Lung microvascular endothelial cell (primary cell): ENCODE data around the gene POM121C. TPM values are rescaled to one million over a fixed set of nuclear protein-coding genes. Genes with fewer than 3 reads are reported as not detected.
"Not testable (repeated sequence)": the region's sequence is repeated elsewhere in the genome, so short reads cannot be mapped to it uniquely, and the experiment has no call there.

Source experiments
- DNase-seq, 2 donors: peaks; one replicate each; pipeline versions ENCODE4 v3.0.0 to v3.0.0-alpha.2; 2010; ENCODE audit warnings: low read depth in 2 of 2
- total RNA-seq: library from RNA; depleted of rRNA; stranded (reverse); fragments of >200 nt; gene quantifications from 2 replicates; pipeline ENCODE4 v1.2.1, GENCODE V29; 2014

The POM121C gene
- total RNA-seq, 1 donor from 2014 or later = 6.2 TPM

DNA sequence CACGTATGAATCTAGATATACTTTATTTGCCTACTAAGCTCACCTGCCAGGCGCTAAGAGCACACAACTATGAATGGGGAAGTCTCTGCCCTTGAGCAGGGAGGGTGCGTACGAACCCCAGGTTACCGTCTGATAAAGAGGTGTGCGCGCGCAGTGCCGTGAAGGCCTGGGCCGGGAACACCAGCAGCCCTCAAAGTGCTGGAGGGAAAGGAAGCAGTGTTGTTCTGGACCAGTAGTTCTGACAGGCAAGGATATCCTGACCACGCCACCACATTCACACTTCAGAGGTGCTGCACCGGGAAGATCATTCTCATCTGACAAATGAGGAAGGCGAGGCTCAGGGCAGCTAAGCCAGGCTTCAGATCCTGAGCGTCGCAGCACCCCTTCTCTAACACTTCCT, 62.6 kb downstream of the POM121C start:
- DNase-seq = not testable (repeated sequence)

DNA sequence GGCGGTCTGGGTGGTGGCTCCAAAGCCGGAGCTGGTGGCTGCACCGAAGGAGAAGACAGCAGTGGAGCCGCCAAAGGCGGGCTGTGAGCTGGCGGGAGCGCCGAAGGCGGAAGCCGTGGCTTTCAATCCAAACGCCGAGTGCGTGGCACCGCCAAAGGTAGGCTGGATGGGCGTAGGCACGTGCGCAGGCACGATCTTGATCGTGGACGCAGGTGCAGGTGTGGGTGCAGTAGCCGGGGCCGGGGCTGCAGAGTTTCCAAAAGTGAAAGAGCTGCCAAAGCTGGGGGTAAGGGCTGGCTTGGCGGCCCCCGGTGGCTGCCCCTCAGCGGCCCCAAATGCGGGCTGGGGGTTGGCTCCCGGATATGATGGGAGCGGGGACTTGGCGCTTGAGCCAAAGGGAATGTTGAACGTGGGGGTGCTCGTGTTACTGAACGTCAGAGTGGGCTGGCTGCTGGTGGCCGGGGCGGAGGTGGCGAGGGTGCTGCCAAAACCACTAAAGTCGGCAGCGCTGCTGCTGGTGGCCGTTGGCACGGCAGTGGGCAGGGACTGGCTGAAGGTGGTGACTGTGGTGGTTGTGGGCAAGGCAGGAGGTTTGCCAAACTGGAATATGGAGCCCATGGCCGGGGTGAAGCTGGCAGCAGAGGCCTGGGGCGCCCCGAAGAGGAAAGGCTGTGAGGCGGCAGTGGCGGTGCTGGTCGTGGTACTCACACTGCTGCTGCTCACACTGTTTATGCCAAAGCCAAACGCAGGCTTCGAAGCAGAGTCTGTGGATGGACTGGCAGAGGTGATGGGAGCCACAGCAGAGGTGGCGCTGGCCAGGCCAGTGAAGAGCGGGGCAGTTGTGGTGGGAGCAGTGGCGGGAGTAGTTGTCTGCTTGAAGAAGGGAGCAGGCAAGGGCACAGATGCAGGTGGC, 64.0 kb downstream of the POM121C start:
- DNase-seq = not testable (repeated sequence)

DNA sequence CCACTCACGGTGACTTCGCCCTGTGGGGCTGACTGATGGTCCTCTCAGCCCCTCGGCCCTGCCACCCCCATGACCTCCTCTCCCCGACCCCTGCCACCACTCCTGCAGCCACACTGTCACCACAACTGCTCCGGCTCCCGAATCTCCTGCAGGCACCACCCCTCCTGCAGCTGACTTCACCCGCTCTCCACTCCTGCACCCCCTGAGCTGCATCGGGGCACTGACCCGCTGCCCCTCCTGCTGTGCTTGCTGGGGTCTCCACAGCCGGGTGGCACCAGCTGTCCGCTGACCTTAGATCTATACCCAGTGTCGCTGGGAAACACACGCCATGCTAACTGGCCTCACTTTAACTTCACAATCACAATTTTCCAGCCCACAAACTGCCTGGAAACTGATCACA, 65.9 kb downstream of the POM121C start:
- not testable (repeated sequence) for DNase-seq

DNA sequence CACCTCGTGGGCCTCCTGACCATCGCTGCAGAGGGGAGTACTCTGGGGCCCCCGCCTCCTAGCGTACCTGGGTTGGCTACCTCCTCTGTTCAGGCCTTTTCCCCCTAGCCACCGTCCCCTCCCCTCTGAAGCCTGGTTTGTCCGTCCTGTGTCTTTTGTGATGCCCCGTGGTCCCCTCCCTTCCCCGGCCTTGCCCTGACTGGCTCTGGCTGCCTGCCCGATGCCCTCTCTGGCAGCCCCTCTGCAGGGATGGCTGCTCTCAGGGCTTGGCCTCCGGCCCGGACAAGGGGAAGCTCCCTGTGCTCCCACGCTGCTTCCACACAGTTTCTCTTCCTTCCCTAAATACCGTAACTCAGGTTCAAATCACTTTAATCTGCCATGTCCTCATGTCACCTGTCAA, 66.4 kb downstream of the POM121C start:
- peak in 1 of 2 donors; percentile 37 for DNase-seq

DNA sequence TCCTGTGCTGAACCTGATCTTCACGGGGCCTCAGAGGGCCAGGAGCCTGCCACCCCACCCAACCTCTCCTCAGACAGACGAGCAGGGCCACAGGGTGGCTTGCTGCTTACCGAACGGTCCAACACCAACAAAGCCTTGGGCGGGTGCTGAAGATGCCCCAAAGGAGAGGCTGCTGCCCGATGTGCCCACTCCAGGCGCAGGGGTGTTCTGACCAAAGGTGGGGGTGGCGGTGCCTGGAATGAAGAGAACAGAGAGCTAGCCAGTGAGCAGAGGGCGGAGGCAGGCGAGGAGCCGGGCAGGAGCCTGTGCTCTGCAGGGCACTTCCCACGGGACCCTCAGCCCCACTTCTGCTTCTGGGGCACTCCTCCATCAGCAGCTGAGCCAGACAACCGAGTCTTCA, 66.9 kb downstream of the POM121C start:
- DNase-seq = not testable (repeated sequence)

DNA sequence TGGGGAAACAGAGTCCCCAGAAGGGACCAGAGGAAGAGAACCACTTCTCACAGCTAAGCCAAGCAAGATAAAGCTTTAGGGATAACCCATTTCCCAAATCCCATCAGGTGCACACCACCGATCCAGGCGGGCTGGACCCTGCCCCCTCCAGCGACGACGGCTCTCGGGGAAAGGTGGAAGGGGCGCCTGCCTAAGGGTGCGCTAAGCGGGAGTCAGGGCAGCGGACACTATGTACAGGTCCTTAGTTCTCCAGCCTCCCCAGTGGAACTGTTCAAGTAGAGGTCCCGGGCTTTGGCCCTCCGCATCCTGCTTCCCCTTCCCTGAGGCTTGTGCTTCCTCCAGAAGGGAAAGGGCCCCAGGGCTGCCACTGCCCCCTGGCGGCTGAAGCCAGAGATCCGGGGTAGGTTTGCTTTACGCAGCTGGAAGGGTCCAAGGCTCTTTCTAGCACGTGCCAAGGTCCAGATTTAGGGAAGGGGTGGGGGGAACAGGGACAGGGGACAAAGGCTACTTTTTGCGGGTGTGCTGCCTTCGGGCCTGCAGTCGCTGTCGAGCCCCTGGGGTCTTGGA, 67.7 kb downstream of the POM121C start:
- not testable (repeated sequence) for DNase-seq

DNA sequence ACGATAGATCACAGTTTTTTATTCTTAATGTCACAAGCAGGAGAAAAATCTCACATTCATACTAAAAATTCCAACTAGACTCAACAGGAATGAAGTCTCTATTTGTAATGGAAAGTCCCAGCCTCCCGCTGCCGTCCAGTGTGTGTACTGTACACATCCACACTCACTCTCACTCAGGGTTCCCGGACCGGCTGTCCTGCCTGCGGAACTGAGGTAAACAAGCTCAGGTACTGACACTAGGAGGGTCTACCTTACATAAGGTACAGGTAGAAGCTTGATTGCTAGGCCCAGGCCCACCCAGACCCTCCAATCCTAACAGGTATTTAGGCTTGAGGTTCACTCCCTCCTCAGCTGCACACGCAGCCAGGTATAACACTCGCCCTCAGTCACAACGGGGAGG, 69.3 kb downstream of the POM121C start:
- DNase-seq = not testable (repeated sequence)

DNA sequence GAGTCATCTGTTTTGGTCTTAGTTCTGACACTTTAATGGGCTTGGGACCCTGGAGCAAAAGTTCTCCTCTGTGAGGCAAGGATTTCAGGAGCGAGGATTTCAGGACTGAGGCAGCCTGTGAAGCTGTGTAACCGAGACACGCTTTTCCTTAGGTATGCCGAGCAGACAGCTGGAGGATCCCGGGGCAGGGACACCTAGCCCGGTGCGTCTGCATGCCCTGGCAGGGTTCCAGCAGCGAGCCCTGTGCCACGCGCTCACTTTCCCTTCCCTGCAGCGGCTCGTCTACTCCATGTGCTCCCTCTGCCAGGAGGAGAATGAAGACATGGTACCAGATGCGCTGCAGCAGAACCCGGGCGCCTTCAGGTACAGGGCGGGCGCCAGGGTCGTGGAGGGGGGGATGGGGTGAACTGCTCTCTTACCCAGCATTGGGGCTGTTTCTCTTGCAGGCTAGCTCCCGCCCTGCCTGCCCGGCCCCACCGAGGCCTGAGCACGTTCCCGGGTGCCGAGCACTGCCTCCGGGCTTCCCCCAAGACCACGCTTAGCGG, 70.2 kb downstream of the POM121C start:
- not testable (repeated sequence) for DNase-seq

DNA sequence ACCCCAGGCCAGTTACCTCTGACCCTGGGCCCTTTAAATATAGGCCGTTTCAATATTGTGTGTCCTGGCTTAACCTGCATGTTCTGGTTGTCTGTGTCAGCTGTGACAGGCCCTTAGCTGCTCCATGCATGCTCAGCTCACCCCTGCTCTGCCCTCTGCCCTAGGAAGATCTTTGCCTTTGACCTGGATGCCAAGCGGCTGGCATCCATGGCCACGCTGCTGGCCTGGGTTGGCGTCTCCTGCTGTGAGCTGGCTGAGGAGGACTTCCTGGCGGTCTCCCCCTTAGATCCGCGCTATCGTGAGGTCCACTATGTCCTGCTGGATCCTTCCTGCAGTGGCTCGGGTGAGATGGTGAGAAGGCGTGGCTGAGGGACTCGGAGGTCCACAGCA, 70.7 kb downstream of the POM121C start:
- DNase-seq = not testable (repeated sequence)

DNA sequence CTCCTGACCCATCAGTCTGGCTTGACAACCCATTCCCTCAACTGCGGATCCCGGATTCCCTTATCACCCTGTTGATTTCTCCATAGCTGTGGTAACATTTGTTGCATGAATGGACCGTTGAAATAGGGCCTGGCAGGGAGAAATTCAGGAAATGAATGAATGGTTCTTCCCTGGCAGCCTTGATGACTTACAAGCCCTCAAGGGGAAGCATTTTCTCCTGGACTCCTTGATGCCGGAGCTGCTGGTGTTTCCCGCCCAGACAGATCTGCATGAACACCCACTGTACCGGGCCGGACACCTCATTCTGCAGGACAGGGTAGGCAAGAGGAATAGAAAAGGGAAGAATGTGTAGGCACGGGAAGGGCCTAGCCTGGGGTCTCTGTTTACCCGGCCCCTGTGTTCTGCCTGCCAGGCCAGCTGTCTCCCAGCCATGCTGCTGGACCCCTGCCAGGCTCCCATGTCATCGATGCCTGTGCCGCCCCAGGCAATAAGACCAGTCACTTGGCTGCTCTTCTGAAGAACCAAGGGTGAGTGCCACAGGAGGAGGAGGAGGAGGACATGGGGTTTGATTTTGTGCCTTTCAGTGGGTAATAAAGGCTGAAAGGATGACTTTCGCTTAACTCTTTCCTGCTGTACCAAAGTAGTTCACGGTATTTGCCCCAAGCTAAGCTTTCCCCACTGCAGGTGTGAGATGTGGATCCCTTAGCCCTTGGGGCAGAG, 71.2 kb downstream of the POM121C start:
- DNase-seq = not testable (repeated sequence)

DNA sequence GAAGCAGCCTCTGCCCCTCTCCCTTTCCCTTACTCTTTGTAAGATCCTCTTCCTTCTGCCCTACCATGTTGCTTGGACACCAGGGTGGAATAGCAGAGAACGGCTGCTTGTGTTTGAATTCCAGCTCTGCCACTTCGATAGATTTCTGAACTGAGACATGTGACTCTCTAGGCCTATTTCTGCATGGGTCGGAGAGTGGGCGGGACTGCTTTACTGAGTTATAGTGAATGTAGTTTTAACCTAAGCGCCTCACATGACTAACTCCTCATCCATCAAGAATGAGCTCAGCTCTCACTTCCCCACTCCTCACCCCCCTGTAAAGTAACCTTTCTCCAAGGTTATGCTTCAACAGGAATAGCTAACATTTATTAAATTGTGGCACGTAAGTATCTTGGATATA, 71.9 kb downstream of the POM121C start:
- DNase-seq = not testable (repeated sequence)

DNA sequence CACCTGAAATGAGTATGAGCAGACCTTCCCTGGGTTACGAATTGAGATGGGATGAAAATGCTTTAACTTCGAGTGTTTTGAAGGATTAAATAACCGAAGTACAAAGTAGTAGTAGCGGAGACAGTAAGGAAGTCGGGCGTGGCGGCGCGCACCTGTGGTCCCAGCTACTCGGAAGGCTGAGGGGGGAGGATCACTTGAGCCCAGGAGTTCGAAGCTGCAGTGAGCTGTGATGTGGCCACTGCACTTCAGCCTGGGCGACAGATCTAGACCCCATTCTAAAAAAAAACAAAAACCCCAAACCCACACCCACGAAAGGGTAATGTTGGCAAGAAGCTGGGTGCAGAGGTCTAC, 75.3 kb downstream of the POM121C start:
- not testable (repeated sequence) for DNase-seq

DNA sequence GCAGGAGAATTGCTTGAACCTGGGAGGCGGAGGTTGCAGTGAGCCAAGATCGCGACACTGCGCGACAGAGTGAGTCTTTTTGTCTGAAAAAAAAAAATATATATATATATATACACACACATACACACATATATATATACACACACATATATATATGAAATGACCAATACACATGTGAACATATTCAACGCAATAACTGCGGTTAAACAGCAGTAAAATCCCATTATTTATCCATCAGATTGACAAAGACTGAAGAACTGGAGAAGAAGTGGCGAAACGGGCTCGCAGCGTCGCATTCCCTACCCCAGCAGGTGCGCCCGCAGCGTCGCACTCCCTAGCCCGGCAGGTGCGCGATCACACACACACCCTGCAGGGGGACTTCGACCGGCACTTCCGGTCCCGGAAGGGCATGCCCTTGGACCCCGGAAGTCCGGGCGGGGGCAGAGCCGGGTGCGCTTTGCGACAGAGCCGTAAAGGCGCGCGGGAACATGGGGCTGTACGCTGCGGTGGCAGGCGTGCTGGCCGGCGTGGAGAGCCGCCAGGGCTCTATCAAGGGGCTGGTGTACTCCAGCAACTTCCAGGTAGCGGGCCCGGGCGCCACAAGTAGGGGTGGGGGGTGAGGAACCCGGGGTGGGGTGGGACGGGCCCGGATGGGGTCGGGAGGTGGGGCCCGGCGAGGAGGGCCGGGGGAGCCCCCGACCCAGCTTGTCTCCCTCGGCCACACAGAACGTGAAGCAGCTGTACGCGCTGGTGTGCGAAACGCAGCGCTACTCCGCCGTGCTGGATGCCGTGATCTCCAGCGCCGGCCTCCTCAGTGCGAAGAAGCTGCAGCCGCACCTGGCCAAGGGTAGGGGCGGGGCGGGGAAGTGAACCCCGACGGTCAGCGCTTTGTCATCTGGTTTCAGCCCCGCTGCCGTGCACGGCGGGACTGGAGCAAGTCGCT, 75.9 kb downstream of the POM121C start:
- not testable (repeated sequence) for DNase-seq

DNA sequence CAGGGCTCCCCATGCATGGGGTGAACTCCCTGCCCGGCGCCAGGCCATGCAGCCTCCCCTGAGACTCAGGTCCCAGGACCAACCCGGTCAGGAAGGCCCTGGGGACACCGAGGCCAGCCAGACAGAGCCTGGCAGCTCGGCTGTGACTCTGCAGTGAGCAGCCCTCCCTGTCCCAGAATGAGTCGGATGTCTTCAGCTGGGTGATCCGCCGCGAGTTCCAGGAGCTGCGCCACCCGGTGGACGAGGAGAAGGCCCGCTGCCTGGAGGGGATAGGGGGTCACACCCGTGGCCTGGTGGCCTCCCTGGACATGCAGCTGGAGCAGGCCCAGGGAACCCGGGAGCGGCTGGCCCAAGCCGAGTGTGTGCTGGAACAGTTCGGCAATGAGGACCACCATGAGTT, 81.4 kb downstream of the POM121C start:
- DNase-seq = not testable (repeated sequence)

DNA sequence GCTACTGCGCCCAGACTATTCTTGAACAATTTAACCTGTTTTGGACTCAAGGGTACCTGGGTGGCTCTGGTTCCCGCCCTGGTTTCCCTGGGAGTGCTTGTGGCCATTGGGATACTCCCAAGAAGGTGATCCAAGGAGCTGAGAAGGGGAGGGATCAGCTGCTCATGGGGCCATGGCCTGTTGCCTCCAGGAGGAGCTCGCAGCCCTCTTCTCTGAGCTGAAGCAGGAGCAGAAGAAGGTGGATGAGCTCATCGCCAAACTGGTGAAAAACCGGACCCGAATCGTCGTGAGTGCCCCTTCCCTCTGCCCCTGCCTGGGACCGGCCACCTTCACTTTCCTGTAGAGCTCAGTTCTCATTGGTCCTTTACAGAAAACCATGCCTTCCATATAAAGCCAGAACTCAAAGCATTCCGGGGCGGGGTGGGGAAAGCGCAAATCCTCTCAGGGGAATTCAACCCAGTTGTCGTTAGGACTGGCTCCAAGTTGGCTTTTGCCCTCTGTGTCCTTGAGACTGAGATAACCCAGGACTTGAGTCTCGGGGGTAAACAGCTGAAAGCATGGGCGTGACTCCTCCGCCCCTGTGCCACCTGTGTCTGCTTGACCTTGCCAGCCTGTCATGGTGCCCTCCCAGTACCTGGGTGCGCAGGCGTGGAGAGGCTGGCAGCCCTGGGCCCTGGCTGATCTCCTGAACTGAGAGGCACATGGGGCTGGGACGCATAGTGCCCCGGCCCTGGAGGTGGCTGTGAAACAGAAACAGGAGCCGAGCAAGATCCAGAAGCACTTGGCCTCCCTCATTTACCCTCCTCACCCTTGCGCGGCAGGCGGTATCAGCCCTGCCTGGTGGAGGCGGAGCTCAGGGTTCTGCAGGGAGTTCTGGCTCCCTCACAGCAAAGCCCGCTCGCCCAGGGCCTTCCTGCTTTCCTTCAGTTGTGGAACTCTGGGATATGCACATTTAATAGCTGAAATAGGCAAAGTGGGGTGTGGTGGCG, 82.3 kb downstream of the POM121C start:
- DNase-seq = not testable (repeated sequence)

DNA sequence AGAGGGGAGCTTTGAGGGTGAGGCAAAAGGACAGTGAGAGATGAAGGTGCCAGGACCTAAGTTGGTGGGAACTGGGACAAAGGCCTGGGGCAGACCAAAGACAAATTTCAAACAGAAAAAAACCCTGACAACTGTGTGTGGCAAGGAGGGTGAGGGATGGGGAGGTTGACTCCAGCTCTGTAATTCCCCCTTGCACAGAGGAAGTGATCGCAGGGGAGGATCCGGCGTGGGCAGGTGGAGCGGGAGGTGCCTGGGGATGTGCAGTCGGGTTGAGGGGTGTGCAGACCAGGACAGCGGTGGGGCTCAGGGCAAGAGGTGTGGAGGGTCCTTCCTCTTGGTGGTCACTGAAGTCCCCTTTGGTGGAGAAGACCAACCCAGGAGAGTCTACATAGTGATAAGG, 85.5 kb downstream of the POM121C start:
- DNase-seq = not testable (repeated sequence)

DNA sequence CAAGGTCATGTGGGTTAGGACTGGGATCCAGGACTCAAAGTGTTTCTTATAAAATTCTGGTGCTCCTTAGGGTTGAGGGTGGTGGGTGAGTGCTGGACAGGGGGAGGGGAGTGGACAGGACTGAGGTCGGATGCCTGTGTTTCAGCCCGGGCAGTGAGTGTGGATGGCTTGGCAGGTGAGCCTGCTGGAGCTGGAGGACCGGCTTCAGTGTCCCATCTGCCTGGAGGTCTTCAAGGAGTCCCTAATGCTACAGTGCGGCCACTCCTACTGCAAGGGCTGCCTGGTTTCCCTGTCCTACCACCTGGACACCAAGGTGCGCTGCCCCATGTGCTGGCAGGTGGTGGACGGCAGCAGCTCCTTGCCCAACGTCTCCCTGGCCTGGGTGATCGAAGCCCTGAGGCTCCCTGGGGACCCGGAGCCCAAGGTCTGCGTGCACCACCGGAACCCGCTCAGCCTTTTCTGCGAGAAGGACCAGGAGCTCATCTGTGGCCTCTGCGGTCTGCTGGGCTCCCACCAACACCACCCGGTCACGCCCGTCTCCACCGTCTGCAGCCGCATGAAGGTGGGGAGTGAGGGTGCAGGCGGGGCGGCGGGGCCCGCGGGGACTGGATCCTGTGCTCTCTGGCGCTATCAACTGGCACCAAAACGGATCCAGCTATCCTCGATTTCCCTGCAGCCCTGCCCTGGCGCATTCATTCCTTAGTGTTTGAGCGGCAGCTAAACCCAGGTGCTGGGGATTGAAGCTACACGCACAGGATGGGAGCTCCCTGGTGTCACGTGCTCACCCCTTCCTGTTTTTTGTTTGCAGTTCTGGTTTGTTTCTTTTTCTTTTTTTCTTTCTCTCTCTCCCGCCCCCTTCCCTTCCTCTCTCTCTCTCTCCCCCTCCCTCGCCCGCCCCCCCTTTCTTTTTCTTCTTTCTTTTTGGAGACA, 87.1 kb downstream of the POM121C start:
- DNase-seq = not testable (repeated sequence)

DNA sequence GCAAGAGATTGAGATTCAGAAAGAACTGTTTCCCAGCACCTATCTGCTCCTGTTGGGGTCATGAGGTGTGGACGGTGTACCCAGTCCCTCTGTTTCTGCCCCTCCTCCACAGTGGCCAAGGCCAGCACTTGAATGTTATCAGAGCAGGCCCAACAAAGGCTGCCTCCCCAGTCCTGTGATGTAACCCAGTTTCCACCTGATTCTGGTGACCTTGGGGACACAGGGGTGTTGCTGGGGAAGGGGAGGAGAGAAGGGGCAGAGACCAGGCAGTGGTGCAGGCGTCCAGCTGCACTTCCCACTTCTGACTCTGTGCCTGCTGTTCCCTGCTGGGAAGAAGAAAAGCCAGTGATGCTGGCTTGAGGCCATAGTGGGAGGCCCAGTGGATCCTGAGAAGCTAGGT, 88.2 kb downstream of the POM121C start:
- not testable (repeated sequence) for DNase-seq
